Adrenal gland (tissue), 12 donors: ENCODE data around the gene TIMP2. TPM values are rescaled to one million over a fixed set of nuclear protein-coding genes. Genes with fewer than 3 reads are reported as not detected.
A peak's percentile ranks its signal among the peaks of the same experiment; 100 is the strongest.

ENCODE experiments used
- DNase-seq, 7 donors: peaks; one replicate each; pipeline ENCODE4 v3.0.0-alpha.2; 2019 to 2020
- H3K27ac ChIP-seq, 5 donors: fragments of 200-600 bp; sonication (generic) in 4 of 5; 1 replicate in 3 of 5; 2 replicates in 2 of 5; pipeline versions ENCODE4 v1.5.1 to v1.8.0; 2016 to 2020; ENCODE audit warnings: mild to moderate bottlenecking in 1 of 5
- H3K27me3 ChIP-seq: fragments of 200-600 bp; 2 replicates; pipeline ENCODE4 v1.8.0; 2021
- H3K36me3 ChIP-seq, 2 donors: fragments of 200-600 bp; replicated peaks in 1 of 2; 1 replicate in 1 of 2; 2 replicates in 1 of 2; pipeline versions ENCODE4 v1.5.1 to v1.8.0; 2018 to 2022
- H3K4me1 ChIP-seq, 2 donors: fragments of 200-600 bp; replicated peaks in 1 of 2; 1 replicate in 1 of 2; 2 replicates in 1 of 2; pipeline versions ENCODE4 v1.5.1 to v1.8.0; 2018 to 2021
- H3K4me3 ChIP-seq, 4 donors: fragments of 200-600 bp; sonication (generic) in 3 of 4; one replicate each; pipeline ENCODE4 v1.5.1; 2016 to 2018
- H3K9me3 ChIP-seq, 3 donors: fragments of 200-600 bp; sonication (generic) in 1 of 3; replicated peaks in 1 of 3; 1 replicate in 2 of 3; 2 replicates in 1 of 3; pipeline versions ENCODE4 v1.5.1 to v1.8.0; 2016 to 2021
- CTCF ChIP-seq, 6 experiments: fragments of 450-650 bp in 4 of 6; fragments of 200-600 bp in 2 of 6; sonication (generic) in 1 of 6; IDR thresholded peaks; 1 replicate in 5 of 6; 2 replicates in 1 of 6; pipeline versions ENCODE4 v1.5.1 to v1.8.0; 2016 to 2021; ENCODE audit warnings: antibody characterized with exemption in 6 of 6, mild to moderate bottlenecking in 2 of 6, moderate library complexity in 1 of 6
- POLR2A ChIP-seq, 2 donors: fragments of 450-650 bp; IDR thresholded peaks; one replicate each; pipeline ENCODE4 v1.6.1; 2017; ENCODE audit warnings: antibody characterized with exemption in 2 of 2, mild to moderate bottlenecking in 2 of 2, moderate library complexity in 1 of 2
- WGBS, 4 donors: extraction: QIAGEN DNeasy Blood & Tissue Kit in 2 of 4; methylation state at CpG; one replicate each; pipeline versions ENCODE4 v1.1.5 to v1.1.7; 2013 to 2017; 5-methylcytosine and 5-hydroxymethylcytosine counted together
- intact Hi-C, 2 donors: fragments of 100-400 bp; cut with DNase I; formaldehyde crosslinking; loops; one replicate each; pipeline versions ENCODE4 v1.14.1 to v1.15.0; 2022 to 2023
- polyA plus RNA-seq, 3 donors: library from polyadenylated mRNA; stranded (reverse); fragments of 200-250 nt in 2 of 3; fragments of 350-450 nt in 1 of 3; fragmentation: Illumina TruSeq in 1 of 3; extraction: RNeasy Lipid Tissue Mini Kit (QIAGEN cat#74804) in 1 of 3; gene quantifications; one replicate each; pipeline ENCODE4 v1.2.3, GENCODE V29; 2013 to 2014
- total RNA-seq, 9 donors: library from RNA; depleted of rRNA in 4 of 9; stranded (reverse); fragments of >200 nt in 4 of 9; fragments of 120-200 nt in 1 of 9; fragmentation: NEBNext Ultra II Directional in 1 of 9; extraction: Animal tissue kit (Norgen Biotek cat#: 25700) in 1 of 9; gene quantifications; one replicate each; pipeline versions ENCODE4 v1.1.0 to v1.2.4, GENCODE V29; 2013 to 2023
- donor health status: healthy with polysubstance abuse.
- donor health status: Bipolar disorder and iron deficiency.
- donor health status: DM: yes; HTN: yes; CAD: no.
- donor health status: DM: no; HTN: no; CAD: no.
- donor health status: DM: no; HTN: no; CAD: no.
- donor health status: DM: yes; HTN: yes; CAD: no.

The TIMP2 gene
- total and polyA plus RNA-seq, 12 donors, result 20.2 to 275 (median 176) TPM

- H3K4me3 ChIP-seq, result no peak overlapping the region
- H3K4me1 ChIP-seq, result peaks cover 15 to 25% of the 10 kb centered on the region in 2 donors
- H3K27ac ChIP-seq, result no peak overlapping the region
- intact Hi-C loops, result no loop called here
- peak in 1 of 6 experiments; percentile 15 for TF ChIP-seq CTCF (IDR thresholded peaks at IDR 0.05)
- no peak for TF ChIP-seq POLR2A (IDR thresholded peaks at IDR 0.05)
- H3K36me3 ChIP-seq, result no peaks in the 10 kb centered on the region
- WGBS, 4 donors, result 63 to 85% (median 74%) methylated on average over 4 to 31 of the region's 31 CpGs
- no peaks in the 10 kb centered on the region for H3K27me3 ChIP-seq
- peak in 1 of 7 donors; percentile 52 for DNase-seq
- no peaks in the 10 kb centered on the region for H3K9me3 ChIP-seq
Observed at GRCh38 chr17:78929908-78930775, 5.0 kb upstream of the TIMP2 start.

GRCh38 chr17:78925662-78926555 lies 722 bp upstream of the TIMP2 start:
- WGBS, 4 donors, result 26 to 56% (median 41%) methylated on average over 20 to 33 of the region's 33 CpGs
- DNase-seq, result peak; percentile 54 to 86 (median 74)
- TF ChIP-seq POLR2A (IDR thresholded peaks at IDR 0.05), result peak; percentile 9 to 11
- TF ChIP-seq CTCF (IDR thresholded peaks at IDR 0.05), result peak in 1 of 6 experiments; percentile 9
- Histone ChIP-seq H3K27ac (peak overlapping the region in 4 of 5 donors; percentile 61 to 96 (median 82)), H3K36me3 (no peaks in the 10 kb centered on the region), H3K4me3 (peak overlapping the region in 2 of 4 donors; percentile 26 to 80), H3K27me3 (no peaks in the 10 kb centered on the region), H3K9me3 (no peaks in the 10 kb centered on the region), H3K4me1 (peaks cover 23 to 37% of the 10 kb centered on the region in 2 donors)
- intact Hi-C loops, result no loop called here

- Histone ChIP-seq H3K36me3 (no peaks in the 10 kb centered on the region), H3K27me3 (no peaks in the 10 kb centered on the region), H3K4me3 (peak overlapping the region in 3 of 4 donors; percentile 48 to 80 (median 62)), H3K9me3 (no peaks in the 10 kb centered on the region), H3K4me1 (peaks cover 23 to 50% of the 10 kb centered on the region in 2 donors), H3K27ac (peak overlapping the region in 4 of 5 donors; percentile 59 to 96 (median 78))
- intact Hi-C loops, result no loop called here
- DNase-seq, result no peak
- TF ChIP-seq CTCF (IDR thresholded peaks at IDR 0.05), result no peak
- no peak for TF ChIP-seq POLR2A (IDR thresholded peaks at IDR 0.05)
- 4 to 6% (median 4%) methylated on average over 7 to 64 of the region's 64 CpGs for WGBS, 4 donors
Observed at GRCh38 chr17:78924481-78925151, 571 bp downstream of the TIMP2 start.
